ENCODE data around the gene TMPRSS11E. TPM values are rescaled to one million over a fixed set of nuclear protein-coding genes. Genes with fewer than 3 reads are reported as not detected.

TMPRSS11E gene
- total RNA-seq, 2 donors from 2014 or later: not detected

GRCh38 chr4:68465058-68465457, 17.8 kb downstream of the TMPRSS11E start:
- no peak for TF ChIP-seq CTCF (IDR thresholded peaks at IDR 0.05)
- no peaks in the 10 kb centered on the region for H3K4me1 ChIP-seq
- H3K9me3 ChIP-seq: no peaks in the 10 kb centered on the region
- no peaks in the 10 kb centered on the region for H3K36me3 ChIP-seq
- H3K4me3 ChIP-seq: no peak overlapping the region
- no peak overlapping the region for H3K27ac ChIP-seq
- H3K27me3 ChIP-seq: no peaks in the 10 kb centered on the region
- DNase-seq (ENCODE audit: low spot score): no peak

GRCh38 chr4:68466185-68466584, 18.9 kb downstream of the TMPRSS11E start:
- no peak overlapping the region for H3K4me3 ChIP-seq
- no peaks in the 10 kb centered on the region for H3K9me3 ChIP-seq
- TF ChIP-seq CTCF (IDR thresholded peaks at IDR 0.05): no peak

GRCh38 chr4:68466751-68467150, 19.5 kb downstream of the TMPRSS11E start:
- H3K9me3 ChIP-seq: no peaks in the 10 kb centered on the region
- H3K27ac ChIP-seq: no peak overlapping the region
- no peaks in the 10 kb centered on the region for H3K4me1 ChIP-seq
- no peak for DNase-seq (ENCODE audit: low spot score)
- H3K36me3 ChIP-seq: no peaks in the 10 kb centered on the region
- no peaks in the 10 kb centered on the region for H3K27me3 ChIP-seq
- no peak for TF ChIP-seq CTCF (IDR thresholded peaks at IDR 0.05)
- no peak overlapping the region for H3K4me3 ChIP-seq

More at GRCh38 chr4:68466185-68466584, 18.9 kb downstream of the TMPRSS11E start:
- Histone ChIP-seq H3K36me3 (no peaks in the 10 kb centered on the region), H3K4me1 (no peaks in the 10 kb centered on the region), H3K27ac (no peak overlapping the region), H3K27me3 (no peaks in the 10 kb centered on the region)
- no peak for DNase-seq (ENCODE audit: low spot score)

GRCh38 chr4:68469482-68469881, 22.2 kb downstream of the TMPRSS11E start:
- H3K4me1 ChIP-seq: no peaks in the 10 kb centered on the region
- H3K4me3 ChIP-seq: no peak overlapping the region
- no peaks in the 10 kb centered on the region for H3K27me3 ChIP-seq
- no peak for DNase-seq (ENCODE audit: low spot score)
- no peak overlapping the region for H3K27ac ChIP-seq
- H3K36me3 ChIP-seq: no peaks in the 10 kb centered on the region
- TF ChIP-seq CTCF (IDR thresholded peaks at IDR 0.05): no peak
- H3K9me3 ChIP-seq: no peaks in the 10 kb centered on the region

GRCh38 chr4:68476191-68476590, 28.9 kb downstream of the TMPRSS11E start:
- Histone ChIP-seq H3K4me3 (no peak overlapping the region), H3K36me3 (no peaks in the 10 kb centered on the region), H3K27me3 (no peaks in the 10 kb centered on the region), H3K9me3 (no peaks in the 10 kb centered on the region), H3K4me1 (no peaks in the 10 kb centered on the region), H3K27ac (no peak overlapping the region)
- DNase-seq (ENCODE audit: low spot score): no peak
- no peak for TF ChIP-seq CTCF (IDR thresholded peaks at IDR 0.05)

GRCh38 chr4:68489338-68489737, 42.1 kb downstream of the TMPRSS11E start:
- no peak for DNase-seq (ENCODE audit: low spot score)
- no peak overlapping the region for H3K4me3 ChIP-seq
- TF ChIP-seq CTCF (IDR thresholded peaks at IDR 0.05): no peak
- H3K36me3 ChIP-seq: no peaks in the 10 kb centered on the region
- no peaks in the 10 kb centered on the region for H3K9me3 ChIP-seq
- no peaks in the 10 kb centered on the region for H3K4me1 ChIP-seq
- no peak overlapping the region for H3K27ac ChIP-seq
- no peaks in the 10 kb centered on the region for H3K27me3 ChIP-seq
